22Rv1 (cell line): ENCODE measurements around the gene RABGAP1L.

ENCODE experiments used
- ZFX ChIP-seq: fragments of 450-650 bp; IDR thresholded peaks from 2 replicates; pipeline ENCODE4 v1.6.1; 2017; ENCODE audit warnings: antibody characterized with exemption, borderline replicate concordance
- TF ChIP-seq, protein P1 (sequence below): fragments of 450-650 bp; IDR thresholded peaks from 2 replicates; pipeline ENCODE4 v1.5.1; 2017; ENCODE audit warnings: mild to moderate bottlenecking

DNA sequence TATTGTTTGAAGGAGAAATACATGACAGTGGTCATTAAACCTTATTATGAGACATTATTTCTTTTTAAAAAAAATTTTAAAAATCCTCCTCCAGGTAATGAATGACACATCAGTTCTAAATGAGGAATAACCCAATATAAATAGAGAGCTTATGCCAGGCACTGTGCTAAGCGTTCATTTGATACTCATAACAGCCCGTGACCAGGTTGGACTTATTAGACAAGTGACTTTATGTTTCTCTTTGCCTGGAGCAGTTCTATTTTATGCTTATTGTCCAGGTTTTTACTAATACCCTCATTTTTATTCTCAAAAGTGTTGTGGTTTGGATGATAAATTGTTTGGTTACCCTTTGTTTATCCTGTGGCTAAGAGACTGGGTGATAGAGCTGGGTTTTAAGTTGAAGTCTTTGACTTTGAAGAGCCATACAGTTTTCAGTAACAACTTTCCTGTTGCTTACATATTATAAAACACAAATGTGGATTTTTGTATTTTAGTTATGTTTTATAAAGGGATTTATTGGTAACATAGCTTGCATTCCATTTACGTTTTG is 84.2 kb downstream of the RABGAP1L start:
- TF ChIP-seq, protein P1, sequence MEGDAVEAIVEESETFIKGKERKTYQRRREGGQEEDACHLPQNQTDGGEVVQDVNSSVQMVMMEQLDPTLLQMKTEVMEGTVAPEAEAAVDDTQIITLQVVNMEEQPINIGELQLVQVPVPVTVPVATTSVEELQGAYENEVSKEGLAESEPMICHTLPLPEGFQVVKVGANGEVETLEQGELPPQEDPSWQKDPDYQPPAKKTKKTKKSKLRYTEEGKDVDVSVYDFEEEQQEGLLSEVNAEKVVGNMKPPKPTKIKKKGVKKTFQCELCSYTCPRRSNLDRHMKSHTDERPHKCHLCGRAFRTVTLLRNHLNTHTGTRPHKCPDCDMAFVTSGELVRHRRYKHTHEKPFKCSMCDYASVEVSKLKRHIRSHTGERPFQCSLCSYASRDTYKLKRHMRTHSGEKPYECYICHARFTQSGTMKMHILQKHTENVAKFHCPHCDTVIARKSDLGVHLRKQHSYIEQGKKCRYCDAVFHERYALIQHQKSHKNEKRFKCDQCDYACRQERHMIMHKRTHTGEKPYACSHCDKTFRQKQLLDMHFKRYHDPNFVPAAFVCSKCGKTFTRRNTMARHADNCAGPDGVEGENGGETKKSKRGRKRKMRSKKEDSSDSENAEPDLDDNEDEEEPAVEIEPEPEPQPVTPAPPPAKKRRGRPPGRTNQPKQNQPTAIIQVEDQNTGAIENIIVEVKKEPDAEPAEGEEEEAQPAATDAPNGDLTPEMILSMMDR: no peak
- no peak for TF ChIP-seq ZFX
